ENCODE results near the gene RAG2.

The RAG2 gene

DNA sequence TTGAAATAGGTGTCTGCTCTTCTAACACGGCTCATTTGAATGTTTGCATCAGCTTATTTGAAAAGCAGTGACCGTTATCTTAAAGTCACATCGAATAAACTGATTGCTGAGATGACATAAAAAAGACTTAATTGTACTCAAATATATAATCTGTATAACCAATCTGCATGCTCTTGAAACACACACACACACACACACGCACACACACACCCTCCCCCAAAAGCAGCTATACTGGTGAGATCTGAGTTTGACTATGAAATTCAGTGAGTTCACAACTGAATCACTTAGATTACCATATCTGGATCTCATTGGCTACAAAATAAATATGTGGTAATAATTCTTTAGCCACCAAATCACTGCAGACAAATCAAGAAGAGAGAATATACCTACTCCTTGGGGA, 7.5 kb downstream of the RAG2 start:
- TF ChIP-seq, protein P1, sequence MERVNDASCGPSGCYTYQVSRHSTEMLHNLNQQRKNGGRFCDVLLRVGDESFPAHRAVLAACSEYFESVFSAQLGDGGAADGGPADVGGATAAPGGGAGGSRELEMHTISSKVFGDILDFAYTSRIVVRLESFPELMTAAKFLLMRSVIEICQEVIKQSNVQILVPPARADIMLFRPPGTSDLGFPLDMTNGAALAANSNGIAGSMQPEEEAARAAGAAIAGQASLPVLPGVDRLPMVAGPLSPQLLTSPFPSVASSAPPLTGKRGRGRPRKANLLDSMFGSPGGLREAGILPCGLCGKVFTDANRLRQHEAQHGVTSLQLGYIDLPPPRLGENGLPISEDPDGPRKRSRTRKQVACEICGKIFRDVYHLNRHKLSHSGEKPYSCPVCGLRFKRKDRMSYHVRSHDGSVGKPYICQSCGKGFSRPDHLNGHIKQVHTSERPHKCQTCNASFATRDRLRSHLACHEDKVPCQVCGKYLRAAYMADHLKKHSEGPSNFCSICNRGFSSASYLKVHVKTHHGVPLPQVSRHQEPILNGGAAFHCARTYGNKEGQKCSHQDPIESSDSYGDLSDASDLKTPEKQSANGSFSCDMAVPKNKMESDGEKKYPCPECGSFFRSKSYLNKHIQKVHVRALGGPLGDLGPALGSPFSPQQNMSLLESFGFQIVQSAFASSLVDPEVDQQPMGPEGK (CRISPR knock-in tag; IDR thresholded peaks at IDR 0.05; ENCODE audit: borderline replicate concordance) = no peak
- TF ChIP-seq TCF4 (CRISPR knock-in tag; IDR thresholded peaks at IDR 0.05; ENCODE audit: borderline replicate concordance) (peak; percentile 23; the same call in 1 of the 2 replicates), PPARA (CRISPR knock-in tag; IDR thresholded peaks at IDR 0.05; ENCODE audit: borderline replicate concordance) (no peak), ESRRG (CRISPR knock-in tag; IDR thresholded peaks at IDR 0.05) (no peak)
- TF ChIP-seq, protein P2, sequence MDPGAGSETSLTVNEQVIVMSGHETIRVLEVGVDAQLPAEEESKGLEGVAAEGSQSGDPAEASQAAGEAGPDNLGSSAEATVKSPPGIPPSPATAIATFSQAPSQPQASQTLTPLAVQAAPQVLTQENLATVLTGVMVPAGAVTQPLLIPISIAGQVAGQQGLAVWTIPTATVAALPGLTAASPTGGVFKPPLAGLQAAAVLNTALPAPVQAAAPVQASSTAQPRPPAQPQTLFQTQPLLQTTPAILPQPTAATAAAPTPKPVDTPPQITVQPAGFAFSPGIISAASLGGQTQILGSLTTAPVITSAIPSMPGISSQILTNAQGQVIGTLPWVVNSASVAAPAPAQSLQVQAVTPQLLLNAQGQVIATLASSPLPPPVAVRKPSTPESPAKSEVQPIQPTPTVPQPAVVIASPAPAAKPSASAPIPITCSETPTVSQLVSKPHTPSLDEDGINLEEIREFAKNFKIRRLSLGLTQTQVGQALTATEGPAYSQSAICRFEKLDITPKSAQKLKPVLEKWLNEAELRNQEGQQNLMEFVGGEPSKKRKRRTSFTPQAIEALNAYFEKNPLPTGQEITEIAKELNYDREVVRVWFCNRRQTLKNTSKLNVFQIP (CRISPR knock-in tag; IDR thresholded peaks at IDR 0.05; ENCODE audit: borderline replicate concordance, low read depth) = no peak
- ATAC-seq = no peak

DNA sequence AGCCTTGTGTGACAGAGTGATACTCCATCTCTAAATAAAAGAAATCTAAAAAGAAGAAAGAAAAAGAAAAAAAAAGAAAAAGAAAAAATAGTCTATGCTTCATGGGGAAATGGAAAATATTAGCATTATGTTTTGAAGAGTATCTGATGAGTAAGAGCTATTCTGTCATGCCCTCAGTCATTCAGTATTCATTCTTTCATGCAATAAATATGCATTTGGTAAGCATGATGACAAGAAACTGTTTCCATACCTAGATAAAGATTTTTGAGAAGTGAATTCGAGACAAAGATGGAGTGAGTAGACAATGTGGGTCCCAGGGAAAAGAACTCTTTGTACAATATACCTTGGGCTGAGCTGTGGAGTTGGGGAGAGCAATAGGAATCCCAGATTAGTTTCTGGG, 9.9 kb downstream of the RAG2 start:
- no peak for ATAC-seq
- TF ChIP-seq, protein P1 (CRISPR knock-in tag; IDR thresholded peaks at IDR 0.05; ENCODE audit: borderline replicate concordance) = no peak
- TF ChIP-seq TOX (CRISPR knock-in tag; IDR thresholded peaks at IDR 0.05; ENCODE audit: borderline replicate concordance) = no peak
- TF ChIP-seq ZNF8 (CRISPR knock-in tag; IDR thresholded peaks at IDR 0.05) = no peak
- TF ChIP-seq, protein P3, sequence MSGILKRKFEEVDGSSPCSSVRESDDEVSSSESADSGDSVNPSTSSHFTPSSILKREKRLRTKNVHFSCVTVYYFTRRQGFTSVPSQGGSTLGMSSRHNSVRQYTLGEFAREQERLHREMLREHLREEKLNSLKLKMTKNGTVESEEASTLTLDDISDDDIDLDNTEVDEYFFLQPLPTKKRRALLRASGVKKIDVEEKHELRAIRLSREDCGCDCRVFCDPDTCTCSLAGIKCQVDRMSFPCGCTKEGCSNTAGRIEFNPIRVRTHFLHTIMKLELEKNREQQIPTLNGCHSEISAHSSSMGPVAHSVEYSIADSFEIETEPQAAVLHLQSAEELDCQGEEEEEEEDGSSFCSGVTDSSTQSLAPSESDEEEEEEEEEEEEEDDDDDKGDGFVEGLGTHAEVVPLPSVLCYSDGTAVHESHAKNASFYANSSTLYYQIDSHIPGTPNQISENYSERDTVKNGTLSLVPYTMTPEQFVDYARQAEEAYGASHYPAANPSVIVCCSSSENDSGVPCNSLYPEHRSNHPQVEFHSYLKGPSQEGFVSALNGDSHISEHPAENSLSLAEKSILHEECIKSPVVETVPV (CRISPR knock-in tag; IDR thresholded peaks at IDR 0.05) = no peak
- TF ChIP-seq ESRRG (CRISPR knock-in tag; IDR thresholded peaks at IDR 0.05) = no peak
- TF ChIP-seq SNAI2 (CRISPR knock-in tag; IDR thresholded peaks at IDR 0.05) = no peak
- no peak for TF ChIP-seq ZFP3 (CRISPR knock-in tag; IDR thresholded peaks at IDR 0.05)
- no peak for TF ChIP-seq ARNTL (CRISPR knock-in tag; IDR thresholded peaks at IDR 0.05; ENCODE audit: borderline replicate concordance, low read depth)

DNA sequence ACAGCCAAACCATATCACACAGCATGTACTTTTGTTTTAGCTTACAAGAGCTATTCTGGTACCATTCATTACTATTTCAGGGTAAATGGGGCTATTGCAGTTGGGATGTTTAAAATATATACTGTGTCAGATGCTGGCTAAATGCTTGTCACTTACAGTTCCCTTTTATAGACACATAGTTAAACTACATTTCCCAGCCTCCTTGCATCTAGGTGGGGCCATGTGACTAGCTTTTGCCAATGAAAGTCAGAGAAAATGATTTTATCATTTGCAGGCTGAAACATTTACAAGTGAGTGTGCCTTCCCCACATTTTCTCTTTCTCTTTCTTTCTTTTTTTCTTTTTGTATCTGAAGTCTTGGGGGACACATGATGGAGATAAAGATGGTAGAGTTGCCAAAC, 11.5 kb downstream of the RAG2 start:
- peak; percentile 43; the same call in 2 of the 3 replicates for ATAC-seq
- no peak for TF ChIP-seq RARB (CRISPR knock-in tag; IDR thresholded peaks at IDR 0.05)
- TF ChIP-seq BACH2 (CRISPR knock-in tag; IDR thresholded peaks at IDR 0.05; ENCODE audit: borderline replicate concordance) = no peak
- no peak for TF ChIP-seq ARNTL (CRISPR knock-in tag; IDR thresholded peaks at IDR 0.05; ENCODE audit: borderline replicate concordance, low read depth)
- TF ChIP-seq TCF4 (CRISPR knock-in tag; IDR thresholded peaks at IDR 0.05; ENCODE audit: borderline replicate concordance) = no peak
- TF ChIP-seq ZC3H10 (CRISPR knock-in tag; IDR thresholded peaks at IDR 0.05) = no peak
- TF ChIP-seq OSR1 (CRISPR knock-in tag; IDR thresholded peaks at IDR 0.05) = no peak
- TF ChIP-seq, protein P4, sequence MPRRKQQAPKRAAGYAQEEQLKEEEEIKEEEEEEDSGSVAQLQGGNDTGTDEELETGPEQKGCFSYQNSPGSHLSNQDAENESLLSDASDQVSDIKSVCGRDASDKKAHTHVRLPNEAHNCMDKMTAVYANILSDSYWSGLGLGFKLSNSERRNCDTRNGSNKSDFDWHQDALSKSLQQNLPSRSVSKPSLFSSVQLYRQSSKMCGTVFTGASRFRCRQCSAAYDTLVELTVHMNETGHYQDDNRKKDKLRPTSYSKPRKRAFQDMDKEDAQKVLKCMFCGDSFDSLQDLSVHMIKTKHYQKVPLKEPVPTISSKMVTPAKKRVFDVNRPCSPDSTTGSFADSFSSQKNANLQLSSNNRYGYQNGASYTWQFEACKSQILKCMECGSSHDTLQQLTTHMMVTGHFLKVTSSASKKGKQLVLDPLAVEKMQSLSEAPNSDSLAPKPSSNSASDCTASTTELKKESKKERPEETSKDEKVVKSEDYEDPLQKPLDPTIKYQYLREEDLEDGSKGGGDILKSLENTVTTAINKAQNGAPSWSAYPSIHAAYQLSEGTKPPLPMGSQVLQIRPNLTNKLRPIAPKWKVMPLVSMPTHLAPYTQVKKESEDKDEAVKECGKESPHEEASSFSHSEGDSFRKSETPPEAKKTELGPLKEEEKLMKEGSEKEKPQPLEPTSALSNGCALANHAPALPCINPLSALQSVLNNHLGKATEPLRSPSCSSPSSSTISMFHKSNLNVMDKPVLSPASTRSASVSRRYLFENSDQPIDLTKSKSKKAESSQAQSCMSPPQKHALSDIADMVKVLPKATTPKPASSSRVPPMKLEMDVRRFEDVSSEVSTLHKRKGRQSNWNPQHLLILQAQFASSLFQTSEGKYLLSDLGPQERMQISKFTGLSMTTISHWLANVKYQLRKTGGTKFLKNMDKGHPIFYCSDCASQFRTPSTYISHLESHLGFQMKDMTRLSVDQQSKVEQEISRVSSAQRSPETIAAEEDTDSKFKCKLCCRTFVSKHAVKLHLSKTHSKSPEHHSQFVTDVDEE (CRISPR knock-in tag; IDR thresholded peaks at IDR 0.05) = no peak
- TF ChIP-seq ISL1 (CRISPR knock-in tag; IDR thresholded peaks at IDR 0.05) = no peak
- no peak for TF ChIP-seq GLIS3 (CRISPR knock-in tag; IDR thresholded peaks at IDR 0.05)
- no peak for TF ChIP-seq TOX (CRISPR knock-in tag; IDR thresholded peaks at IDR 0.05; ENCODE audit: borderline replicate concordance)
- TF ChIP-seq, protein P3 (CRISPR knock-in tag; IDR thresholded peaks at IDR 0.05) = no peak
- TF ChIP-seq ZFP30 (CRISPR knock-in tag; IDR thresholded peaks at IDR 0.05) = no peak
- TF ChIP-seq, protein P2 (CRISPR knock-in tag; IDR thresholded peaks at IDR 0.05; ENCODE audit: borderline replicate concordance, low read depth) = no peak
- TF ChIP-seq PPARA (CRISPR knock-in tag; IDR thresholded peaks at IDR 0.05; ENCODE audit: borderline replicate concordance) = no peak
- TF ChIP-seq ZFP3 (CRISPR knock-in tag; IDR thresholded peaks at IDR 0.05) = no peak
- TF ChIP-seq, protein P1 (CRISPR knock-in tag; IDR thresholded peaks at IDR 0.05; ENCODE audit: borderline replicate concordance) = no peak
- TF ChIP-seq ZNF565 (CRISPR knock-in tag; conservative IDR thresholded peaks at IDR 0.05; ENCODE audit: low read depth) = no peak
- no peak for TF ChIP-seq ZNF8 (CRISPR knock-in tag; IDR thresholded peaks at IDR 0.05)
- TF ChIP-seq ESRRG (CRISPR knock-in tag; IDR thresholded peaks at IDR 0.05) = no peak
- TF ChIP-seq SNAI2 (CRISPR knock-in tag; IDR thresholded peaks at IDR 0.05) = no peak
